ENCODE data around the gene NUDC. TPM values are rescaled to one million over a fixed set of nuclear protein-coding genes. Genes with fewer than 3 reads are reported as not detected.

NUDC gene
- total RNA-seq: 14.6 and 15.1 TPM in 2 replicates

DNA sequence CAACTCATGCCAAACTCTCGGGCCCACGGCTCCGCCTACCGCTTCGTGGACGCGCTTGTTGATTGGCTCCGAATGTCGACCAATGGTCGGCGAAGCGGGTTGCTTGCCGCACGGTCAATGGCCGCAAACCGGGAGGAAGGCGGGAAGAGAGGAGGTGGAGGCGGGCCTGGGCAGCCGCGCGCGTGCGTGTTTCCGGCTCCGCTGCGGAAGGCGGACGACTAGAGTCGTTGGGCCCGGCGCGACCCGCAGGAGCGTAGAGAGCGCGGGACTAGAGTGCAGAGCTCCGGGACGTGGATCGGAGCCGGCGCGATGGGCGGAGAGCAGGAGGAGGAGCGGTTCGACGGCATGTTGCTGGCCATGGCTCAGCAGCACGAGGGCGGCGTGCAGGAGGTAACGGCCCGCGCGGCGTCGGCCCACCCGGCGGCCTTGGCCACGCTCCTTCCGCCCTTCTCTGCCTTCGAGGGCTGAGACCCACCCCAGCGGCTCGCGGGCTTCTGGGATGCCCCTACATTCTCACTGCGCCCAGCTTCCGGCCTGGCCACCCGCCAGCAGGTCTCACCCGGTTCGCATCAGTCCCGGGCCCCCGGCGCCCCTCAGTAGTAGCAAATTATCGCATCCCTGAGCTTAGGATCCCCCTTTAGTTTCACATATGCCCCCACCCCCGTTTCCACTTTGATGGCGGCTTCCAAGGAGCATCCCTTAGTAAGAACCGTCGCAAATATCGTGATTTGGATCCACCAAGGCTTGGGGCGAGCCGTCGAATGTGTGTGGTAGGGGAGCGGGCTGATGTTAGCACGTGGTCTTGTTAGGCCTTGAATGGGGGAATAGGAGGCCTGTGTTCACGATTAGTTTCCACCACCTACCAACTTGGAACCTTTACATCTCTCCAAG lies at the start of gene NUDC:
Gene NUDC (plus strand): TSS at position 204 of the 891 bp plus-strand sequence. CDS start 106 bp downstream, at position 310.

GRCh38 chr1:26889551-26890466 lies 31.7 kb upstream of the NUDC start, which contains the start of gene GPN2:
GPN2 (minus strand) TSS chr1:26890283; CDS start chr1:26890096, 187 bp downstream.

DNA sequence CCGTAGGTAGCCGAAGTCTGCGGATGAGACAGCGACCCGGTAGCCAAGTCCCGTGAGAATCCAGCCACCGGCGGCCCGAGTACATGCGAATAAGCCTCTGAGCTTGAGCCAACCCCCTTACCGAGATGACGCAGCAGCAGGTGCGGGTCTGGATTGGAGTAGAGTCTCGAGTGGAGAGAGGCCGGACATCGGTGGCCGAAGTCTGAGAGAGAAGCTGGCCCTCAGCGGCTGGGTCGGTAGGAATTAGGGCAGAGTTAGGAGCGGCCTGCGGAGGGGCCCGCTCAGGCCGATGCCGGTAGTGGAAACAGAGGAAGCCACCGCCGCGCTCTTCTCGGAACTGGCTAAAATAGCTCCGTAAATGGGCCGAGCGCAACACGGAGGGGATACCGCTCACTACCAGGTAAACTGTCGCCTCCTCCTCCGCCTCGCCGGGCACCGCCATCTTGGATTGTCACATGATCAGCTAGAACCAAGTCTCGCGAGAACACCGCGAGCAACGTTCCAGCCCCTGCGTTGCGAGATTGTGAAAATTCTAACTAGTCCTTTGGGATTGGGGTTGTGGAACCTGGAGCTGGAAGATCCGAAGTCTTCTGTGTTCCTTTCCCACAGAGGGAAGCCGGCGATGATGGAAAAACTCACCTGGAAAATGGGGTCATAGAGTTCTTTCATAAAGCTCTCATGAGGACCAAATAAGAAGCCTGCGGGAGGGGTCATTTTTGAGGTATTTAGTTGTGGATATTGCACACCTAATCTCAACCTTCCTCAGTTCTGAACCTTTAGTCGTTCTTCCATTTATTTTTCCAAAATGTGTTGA lies 21.3 kb upstream of the NUDC start, which contains the start of gene GPATCH3:
Gene GPATCH3 (minus strand): TSS at position 467 of the 814 bp plus-strand sequence. CDS start 25 bp downstream, at position 442.

GRCh38 chr1:26913754-26914619 lies 7.6 kb upstream of the NUDC start, which contains the start of gene NR0B2:
NR0B2 (minus strand) TSS chr1:26913975; CDS start chr1:26913940, 35 bp downstream.

DNA sequence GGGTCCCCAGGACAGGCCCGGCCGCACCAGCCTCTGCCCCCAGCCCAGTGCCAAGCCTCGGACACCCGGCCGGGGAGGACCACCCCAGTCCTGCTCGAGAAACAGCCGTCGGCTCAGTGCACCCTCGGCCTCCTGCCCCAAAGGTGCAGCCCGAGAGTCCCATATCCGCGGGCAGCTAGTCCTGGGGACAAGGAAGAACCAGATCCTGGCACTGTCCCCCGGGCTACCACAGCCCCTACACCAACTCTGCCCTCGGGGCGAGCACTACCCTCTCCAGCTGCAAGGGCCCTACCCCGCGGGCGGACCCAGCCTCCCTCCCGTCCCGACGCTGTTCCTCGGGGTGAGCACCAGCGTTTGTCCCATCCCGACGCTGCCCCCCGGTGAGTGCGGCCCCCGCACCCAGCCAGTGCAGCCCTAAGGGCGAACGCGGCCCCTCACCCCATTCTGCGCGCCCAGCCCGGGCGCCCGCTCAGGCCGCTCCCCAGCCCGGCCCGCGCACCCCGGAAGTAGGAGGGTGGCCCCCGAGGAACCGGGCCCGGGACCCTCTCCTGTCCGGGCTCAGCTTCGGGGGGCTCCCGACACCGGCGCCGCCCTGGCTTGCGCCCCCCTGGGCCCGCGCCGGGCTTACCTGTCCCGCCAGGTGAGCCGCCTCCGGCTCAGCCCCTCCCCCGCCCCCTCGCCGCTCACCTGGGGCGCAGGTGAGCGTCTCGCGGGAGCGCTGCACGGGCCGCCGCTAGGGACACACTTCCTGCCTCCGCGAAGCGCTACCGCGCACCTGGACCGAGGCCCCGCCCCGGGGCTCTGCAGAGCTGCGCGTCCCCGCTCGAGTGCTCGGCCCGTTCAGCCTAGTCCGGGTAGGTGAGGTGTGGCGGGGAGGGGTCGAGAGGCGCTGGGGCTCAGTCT lies 38.4 kb downstream of the NUDC start, which contains the start of gene KDF1:
Gene KDF1 (minus strand): TSS at position 747 of the 903 bp plus-strand sequence. CDS start 8,088 bp downstream, outside the sequence.

DNA sequence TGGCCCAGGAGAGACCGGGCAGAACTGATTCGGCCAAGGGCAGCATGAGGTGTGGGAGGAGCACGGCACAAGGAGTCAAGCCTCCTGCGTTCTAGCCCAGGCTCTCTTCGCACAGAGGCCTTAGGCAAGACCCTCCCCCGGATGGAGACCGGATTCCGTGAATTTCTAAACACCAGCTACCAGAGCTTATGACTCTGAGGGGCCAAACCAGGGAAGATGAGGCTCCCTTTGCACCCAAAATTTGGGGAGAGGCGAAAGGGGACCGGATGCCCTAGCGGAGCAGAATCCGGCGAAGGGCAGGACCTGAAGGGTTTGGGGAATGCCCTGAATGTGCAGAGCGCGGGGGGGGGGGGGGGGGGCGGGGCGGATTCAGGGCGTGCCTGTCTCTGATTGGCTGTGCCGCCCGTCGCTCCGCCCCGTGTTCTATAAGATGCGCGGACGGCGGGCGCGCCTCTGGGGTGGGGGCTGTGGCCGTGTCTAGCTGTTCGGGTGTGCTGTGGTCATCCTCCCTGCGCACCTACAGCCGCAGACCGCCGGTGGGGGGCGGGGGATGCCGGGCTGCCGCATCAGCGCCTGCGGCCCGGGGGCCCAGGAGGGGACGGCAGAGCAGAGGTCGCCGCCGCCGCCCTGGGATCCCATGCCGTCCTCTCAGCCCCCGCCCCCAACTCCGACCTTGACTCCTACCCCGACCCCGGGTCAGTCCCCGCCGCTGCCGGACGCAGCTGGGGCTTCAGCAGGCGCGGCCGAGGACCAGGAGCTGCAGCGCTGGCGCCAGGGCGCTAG lies 71.9 kb downstream of the NUDC start, which contains the start of gene TRNP1:
Gene TRNP1 (plus strand): TSS at position 456 of the 783 bp plus-strand sequence. CDS start 95 bp downstream, at position 551.

Other genes with a start within 250 kb of the NUDC start
- gene ARID1A, start 225.7 kb upstream of the NUDC start, total RNA-seq: 8.7 and 12.0 TPM in 2 replicates
- 7.2 and 8.3 TPM in 2 replicates for gene PIGV, start 133.8 kb upstream of the NUDC start, total RNA-seq
- gene ZDHHC18, start 95.1 kb upstream of the NUDC start, total RNA-seq: 3.7 and 4.5 TPM in 2 replicates
- gene SFN, start 58.6 kb upstream of the NUDC start, total RNA-seq: 0.09 and 0.11 TPM in 2 replicates
- 8.1 and 9.0 TPM in 2 replicates for gene GPN2, start 31.5 kb upstream of the NUDC start, total RNA-seq
- gene GPATCH3, start 21.3 kb upstream of the NUDC start, total RNA-seq: 10.1 and 11.3 TPM in 2 replicates
- gene NR0B2, start 7.8 kb upstream of the NUDC start, total RNA-seq: not detected in 2 replicates
- not detected in 2 replicates for gene KDF1, start 38.7 kb downstream of the NUDC start, total RNA-seq
- gene TRNP1, start 71.9 kb downstream of the NUDC start, total RNA-seq: 0.98 and 1.7 TPM in 2 replicates
- 0.09 and 0.11 TPM in 2 replicates for gene TENT5B, start 91.1 kb downstream of the NUDC start, total RNA-seq
- 1.8 and 2.9 TPM in 2 replicates for gene SLC9A1, start 233.4 kb downstream of the NUDC start, total RNA-seq

All from dermis lymphatic vessel endothelial cell (primary cell).